Skeletal muscle satellite cell (primary cell): Measurements from ENCODE around the gene SNX3. TPM values are rescaled to one million over a fixed set of nuclear protein-coding genes. Genes with fewer than 3 reads are reported as not detected.
"Not testable (repeated sequence)": the region's sequence is repeated elsewhere in the genome, so short reads cannot be mapped to it uniquely, and the experiment has no call there.

Source experiments
- H3K27me3 ChIP-seq: 2 replicates; pipeline ENCODE4 v1.7.0; 2013; ENCODE audit warnings: low read length; ENCODE audit not compliant: control insufficient read depth, insufficient read depth
- H3K36me3 ChIP-seq: 2 replicates; pipeline ENCODE4 v1.7.0; 2013; ENCODE audit warnings: mild to moderate bottlenecking, control low read depth, low read length; ENCODE audit not compliant: insufficient read depth
- H3K4me1 ChIP-seq: 2 replicates; pipeline ENCODE4 v1.7.0; 2013; ENCODE audit warnings: low read length; ENCODE audit not compliant: control insufficient read depth, insufficient read depth
- H3K4me2 ChIP-seq: 2 replicates; pipeline ENCODE4 v1.7.0; 2013; ENCODE audit warnings: mild to moderate bottlenecking, low read length
- H3K4me3 ChIP-seq: 2 replicates; pipeline ENCODE4 v1.7.0; 2013; ENCODE audit warnings: low read length
- H3K9ac ChIP-seq: 2 replicates; pipeline ENCODE4 v1.7.0; 2013; ENCODE audit warnings: mild to moderate bottlenecking, low read depth, low read length, moderate library complexity
- H3K9me3 ChIP-seq: replicated peaks from 2 replicates; pipeline ENCODE4 v1.7.0; 2013; ENCODE audit warnings: mild to moderate bottlenecking, control low read depth, low read length
- total RNA-seq: library from RNA; depleted of rRNA; stranded (reverse); fragments of >200 nt; gene quantifications from 2 replicates; pipeline ENCODE4 v1.2.3, GENCODE V29; 2012; rRNA removed

Gene SNX3
- 183 and 203 TPM in 2 replicates for total RNA-seq

DNA sequence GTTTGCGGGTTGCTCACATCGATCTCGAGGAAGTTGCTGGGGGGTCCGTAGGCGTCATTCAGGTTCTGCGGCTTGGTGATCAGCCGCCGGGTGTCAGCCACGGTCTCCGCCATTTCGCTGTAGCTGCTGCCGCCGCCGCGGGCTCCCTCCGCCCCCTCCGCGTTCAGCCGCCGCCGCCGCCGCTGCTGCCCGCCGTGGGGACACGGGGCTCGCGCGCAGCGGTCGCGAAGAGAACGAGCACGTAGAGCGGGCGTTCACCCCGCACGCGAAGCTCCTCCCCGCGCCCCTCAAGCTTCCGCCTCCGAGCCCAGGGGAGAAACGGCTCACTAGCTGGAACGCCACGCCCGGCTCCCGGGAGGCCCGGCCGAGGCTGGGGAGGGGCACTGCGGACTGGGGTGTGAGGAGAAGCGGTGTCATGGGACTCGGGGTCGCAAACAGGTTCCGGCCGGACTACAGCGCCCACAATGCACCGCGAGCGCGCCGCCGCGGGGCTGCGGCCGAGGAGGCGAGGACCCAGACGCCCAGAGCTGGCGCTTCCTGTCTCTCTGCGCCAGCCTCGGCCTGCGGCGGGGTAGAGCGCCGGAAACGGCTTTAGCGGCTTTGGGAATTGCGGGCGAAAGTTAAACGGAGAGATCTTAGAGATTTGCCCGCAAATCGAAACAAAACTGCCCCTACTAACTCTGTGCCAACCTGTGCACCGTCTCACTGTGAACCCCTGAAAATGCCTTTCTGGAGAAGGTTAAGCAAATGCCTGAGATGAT is at the start of gene SNX3:
Gene SNX3 (minus strand): TSS at position 232 of the 761 bp plus-strand sequence. CDS start 119 bp downstream, at position 113.
- Histone ChIP-seq H3K4me1 (no peaks in the 10 kb centered on the region), H3K27me3 (no peaks in the 10 kb centered on the region), H3K4me2 (peak within 1 kb of the TSS; percentile 95), H3K36me3 (no peaks in the 10 kb centered on the region), H3K9me3 (no peaks in the 10 kb centered on the region), H3K4me3 (peak within 1 kb of the TSS; percentile 92), H3K9ac (peak within 1 kb of the TSS; percentile 90)

DNA sequence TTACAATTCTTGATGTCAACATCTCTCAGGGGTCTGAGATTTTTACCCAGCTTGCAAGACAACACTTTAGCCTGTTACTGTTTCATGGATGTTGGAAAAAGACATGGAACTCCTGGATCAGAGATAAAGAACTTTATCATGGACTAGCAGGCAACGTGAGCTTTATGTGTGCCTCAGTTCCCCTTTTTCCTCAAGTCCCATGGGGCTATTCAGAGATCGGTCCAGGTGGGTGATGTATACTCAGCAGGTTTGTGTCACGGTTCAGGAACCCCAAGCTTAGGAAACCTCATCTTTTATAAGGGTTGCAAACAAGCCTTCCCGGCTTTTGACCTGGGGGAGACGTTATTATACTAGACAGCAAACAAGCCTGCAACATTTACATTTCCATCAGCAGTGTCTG is 49.0 kb upstream of the SNX3 start:
- Histone ChIP-seq H3K27me3 (no peaks in the 10 kb centered on the region), H3K4me3 (no peak overlapping the region), H3K36me3 (no peaks in the 10 kb centered on the region), H3K4me2 (no peak overlapping the region), H3K4me1 (no peaks in the 10 kb centered on the region), H3K9ac (no peak overlapping the region), H3K9me3 (no peaks in the 10 kb centered on the region)

DNA sequence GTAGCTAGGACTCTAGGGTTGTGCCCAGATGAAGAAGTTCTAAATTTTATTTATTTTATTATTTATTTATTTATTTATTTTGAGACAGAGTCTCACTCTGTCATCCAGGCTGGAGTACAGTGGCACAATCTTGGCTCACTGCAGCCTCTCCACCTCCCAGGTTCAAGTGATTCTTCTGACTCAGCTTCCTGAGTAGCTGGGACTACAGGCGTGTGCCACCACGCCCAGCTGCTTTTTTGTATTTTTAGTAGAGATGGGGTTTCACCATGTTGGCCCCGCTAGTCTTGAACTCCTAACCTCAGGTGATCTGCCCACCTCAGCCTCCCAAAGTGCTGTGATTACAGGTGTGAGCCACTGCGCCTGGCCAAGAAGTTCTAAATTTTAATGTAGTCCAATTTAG is 47.8 kb upstream of the SNX3 start:
- H3K27me3 ChIP-seq, H3K9me3 ChIP-seq, H3K4me3 ChIP-seq, H3K36me3 ChIP-seq, H3K9ac ChIP-seq, H3K4me1 ChIP-seq, H3K4me2 ChIP-seq: not testable (repeated sequence)

DNA sequence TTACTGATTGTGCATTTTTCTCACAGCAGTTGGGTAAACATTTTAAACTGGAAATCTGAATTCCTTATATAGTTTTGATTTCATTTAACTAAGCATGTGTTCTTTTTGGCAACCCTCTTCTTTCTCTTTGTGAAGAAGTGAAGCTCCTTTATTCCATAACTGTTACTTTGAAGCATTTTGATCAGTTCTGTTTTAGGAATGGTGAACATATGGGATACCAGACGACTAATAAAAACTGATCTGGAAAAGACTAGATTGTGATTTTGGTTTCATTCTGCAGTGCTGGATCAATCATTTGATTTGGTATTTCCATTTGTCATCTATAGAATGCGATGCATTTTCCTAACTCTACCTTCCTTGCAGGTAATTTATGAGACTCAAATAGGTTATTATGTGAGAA is 43.8 kb upstream of the SNX3 start:
- Histone ChIP-seq H3K4me2 (no peak overlapping the region), H3K4me1 (no peaks in the 10 kb centered on the region), H3K27me3 (no peaks in the 10 kb centered on the region), H3K9ac (no peak overlapping the region), H3K9me3 (no peaks in the 10 kb centered on the region), H3K36me3 (no peaks in the 10 kb centered on the region), H3K4me3 (no peak overlapping the region)

- Histone ChIP-seq H3K36me3 (no peaks in the 10 kb centered on the region), H3K9me3 (no peaks in the 10 kb centered on the region), H3K4me2 (no peak overlapping the region), H3K4me3 (no peak overlapping the region), H3K9ac (no peak overlapping the region), H3K27me3 (no peaks in the 10 kb centered on the region), H3K4me1 (no peaks in the 10 kb centered on the region)
Observed at GRCh38 chr6:108302386-108302785, 41.5 kb upstream of the SNX3 start.

DNA sequence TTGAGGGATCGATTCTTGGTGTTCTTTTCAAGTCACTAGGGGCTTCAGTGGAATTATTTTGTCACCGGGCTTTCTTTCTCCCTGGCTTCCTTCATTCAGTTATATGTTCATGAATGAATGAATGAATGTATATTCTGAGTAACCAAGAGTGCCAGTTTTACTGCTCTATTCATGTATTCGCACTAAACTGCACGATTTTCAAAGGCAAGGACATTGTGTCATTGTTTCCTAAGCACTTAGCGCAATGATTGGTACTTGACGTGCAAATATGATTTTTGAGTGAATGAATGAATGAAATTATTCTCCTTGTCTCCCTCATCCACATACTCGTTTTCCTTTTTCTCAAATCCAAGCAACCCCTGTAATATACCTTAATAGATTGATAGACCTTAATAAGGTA is 34.8 kb upstream of the SNX3 start:
- Histone ChIP-seq H3K27me3 (no peaks in the 10 kb centered on the region), H3K9me3 (no peaks in the 10 kb centered on the region), H3K4me3 (peak overlapping the region; percentile 76), H3K36me3 (no peaks in the 10 kb centered on the region), H3K9ac (peak overlapping the region; percentile 91), H3K4me1 (peaks cover 5% of the 10 kb centered on the region), H3K4me2 (peak overlapping the region; percentile 88)

DNA sequence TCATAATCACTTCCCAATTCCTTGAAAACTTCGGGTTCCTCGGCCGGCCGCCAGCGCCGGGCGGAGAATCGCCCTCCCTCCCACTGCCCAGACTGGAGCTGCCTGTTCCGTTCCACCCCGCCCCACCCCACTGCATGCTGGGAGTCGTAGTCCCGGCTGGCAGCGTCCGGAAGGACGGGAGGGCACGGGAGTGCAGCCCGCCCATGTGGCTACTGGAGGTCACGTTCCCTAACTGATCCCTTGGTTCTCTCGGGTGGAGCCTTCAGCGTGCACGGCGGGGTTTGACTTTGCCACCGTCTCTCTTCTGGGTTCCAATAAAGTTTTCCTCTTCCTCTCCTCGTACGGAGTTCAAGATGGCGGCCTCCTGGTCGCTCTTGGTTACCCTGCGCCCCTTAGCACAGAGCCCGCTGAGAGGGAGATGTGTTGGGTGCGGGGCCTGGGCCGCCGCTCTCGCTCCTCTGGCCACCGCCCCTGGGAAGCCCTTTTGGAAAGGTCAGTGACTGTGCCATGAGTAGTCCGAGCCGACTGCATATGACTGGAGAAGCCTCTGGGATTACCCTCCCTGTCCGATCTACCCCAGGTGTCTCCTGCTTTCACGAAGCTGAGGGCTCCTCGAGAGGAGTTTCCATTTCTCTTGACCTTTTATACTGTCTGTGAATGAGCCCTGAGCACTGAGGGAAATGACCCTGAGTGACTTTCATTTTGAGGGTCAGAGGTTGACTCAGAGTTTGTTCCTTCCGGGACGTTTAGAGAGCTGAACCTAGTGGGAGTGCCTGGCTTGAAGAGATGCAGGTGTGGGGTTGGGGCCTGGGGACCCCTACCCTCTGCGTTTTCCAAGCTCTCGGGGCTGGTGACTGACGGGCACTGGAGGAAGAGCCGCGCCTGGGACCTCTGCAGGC is 34.1 kb upstream of the SNX3 start, which contains the start of gene AFG1L:
Gene AFG1L (plus strand): TSS at position 328 of the 899 bp plus-strand sequence. CDS start 26 bp downstream, at position 354.
- Histone ChIP-seq H3K9me3 (no peaks in the 10 kb centered on the region), H3K27me3 (no peaks in the 10 kb centered on the region), H3K4me3 (peak within 1 kb of the TSS; percentile 76), H3K4me2 (peak within 1 kb of the TSS; percentile 88), H3K9ac (peak within 1 kb of the TSS; percentile 91), H3K4me1 (peaks cover 5% of the 10 kb centered on the region), H3K36me3 (no peaks in the 10 kb centered on the region)

DNA sequence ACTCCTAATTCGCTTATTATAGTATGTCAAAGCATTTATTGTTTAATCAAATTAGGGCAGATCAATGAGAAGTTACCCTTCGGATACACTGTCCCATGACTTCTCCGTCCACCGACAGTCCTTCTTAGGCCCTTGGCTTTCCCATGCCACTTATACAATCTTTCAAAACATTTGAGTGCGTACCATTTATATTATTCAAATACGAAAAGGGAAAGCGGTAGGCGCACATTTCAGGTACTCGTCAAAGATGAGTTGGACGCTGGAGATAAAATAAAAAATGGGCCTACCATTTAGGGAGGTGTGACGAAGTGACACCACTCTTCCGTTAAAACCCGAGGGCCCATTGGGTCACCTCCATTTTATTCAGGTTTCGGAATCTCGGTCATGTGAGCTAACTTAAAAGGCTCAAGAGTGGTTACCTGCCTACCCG is 33.5 kb upstream of the SNX3 start:
- Histone ChIP-seq H3K9me3 (no peaks in the 10 kb centered on the region), H3K27me3 (no peaks in the 10 kb centered on the region), H3K4me2 (peak overlapping the region; percentile 88), H3K4me3 (peak overlapping the region; percentile 76), H3K9ac (peak overlapping the region; percentile 91), H3K36me3 (no peaks in the 10 kb centered on the region), H3K4me1 (peaks cover 5% of the 10 kb centered on the region)

GRCh38 chr6:108293527-108294296 is 32.9 kb upstream of the SNX3 start:
- no peaks in the 10 kb centered on the region for H3K27me3 ChIP-seq
- H3K9ac ChIP-seq = peak overlapping the region; percentile 91
- peak overlapping the region; percentile 88 for H3K4me2 ChIP-seq
- H3K4me1 ChIP-seq = peaks cover 5% of the 10 kb centered on the region
- no peaks in the 10 kb centered on the region for H3K9me3 ChIP-seq
- H3K36me3 ChIP-seq = no peaks in the 10 kb centered on the region
- peak overlapping the region; percentile 76 for H3K4me3 ChIP-seq

DNA sequence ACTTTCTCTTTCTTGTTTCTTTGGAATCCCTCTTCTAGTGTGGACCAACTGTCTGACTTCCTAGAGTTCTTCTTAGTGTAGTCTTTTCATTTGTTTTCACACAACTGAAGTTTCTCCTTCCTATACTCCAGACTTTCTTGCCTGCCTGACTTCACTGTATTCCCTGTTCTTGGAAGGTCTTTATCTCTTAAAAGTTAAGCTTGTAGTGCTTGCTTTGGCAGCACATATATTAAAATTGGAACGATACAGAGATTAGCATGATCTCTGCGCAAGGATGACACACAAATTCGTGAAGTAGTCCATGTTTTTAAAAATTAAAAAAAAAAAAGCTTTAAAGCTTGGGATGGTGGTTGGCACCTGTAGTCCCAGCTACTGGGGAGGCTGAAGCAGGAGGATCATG is 31.7 kb upstream of the SNX3 start:
- not testable (repeated sequence) for H3K9me3 ChIP-seq, H3K27me3 ChIP-seq, H3K4me1 ChIP-seq, H3K4me2 ChIP-seq, H3K9ac ChIP-seq, H3K36me3 ChIP-seq, H3K4me3 ChIP-seq

DNA sequence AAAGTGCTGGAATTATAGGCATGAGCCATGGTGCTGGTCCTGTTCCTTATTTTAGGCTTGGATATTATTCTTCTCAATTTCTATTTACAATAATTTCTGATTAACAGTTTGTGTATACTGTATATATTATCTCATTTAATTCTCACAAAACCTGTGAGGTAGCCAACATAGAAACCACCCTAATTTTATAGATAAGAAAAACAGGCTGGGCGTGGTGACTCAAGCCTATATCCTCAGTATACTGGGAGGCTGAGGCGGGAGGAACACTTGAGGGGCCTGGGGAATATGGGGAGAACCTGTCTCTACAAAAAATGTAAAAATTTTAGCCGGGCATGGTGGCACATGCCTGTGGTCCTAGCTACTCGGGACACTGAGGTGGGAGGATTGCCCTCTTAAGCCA is 30.3 kb upstream of the SNX3 start:
- Histone ChIP-seq H3K27me3 (no peaks in the 10 kb centered on the region), H3K9ac (no peak overlapping the region), H3K4me1 (peaks cover 5% of the 10 kb centered on the region), H3K4me2 (no peak overlapping the region), H3K36me3 (no peaks in the 10 kb centered on the region), H3K9me3 (no peaks in the 10 kb centered on the region), H3K4me3 (no peak overlapping the region)
